ENCODE results near the gene MPZL1.

Gene MPZL1

GRCh38 chr1:167761400-167761799 is 39.6 kb downstream of the MPZL1 start:
- TF ChIP-seq TOX (CRISPR knock-in tag; IDR thresholded peaks at IDR 0.05; ENCODE audit: borderline replicate concordance) (no peak), TCF4 (CRISPR knock-in tag; IDR thresholded peaks at IDR 0.05; ENCODE audit: borderline replicate concordance) (no peak), BACH2 (CRISPR knock-in tag; IDR thresholded peaks at IDR 0.05; ENCODE audit: borderline replicate concordance) (no peak), ZC3H10 (CRISPR knock-in tag; IDR thresholded peaks at IDR 0.05) (no peak), ZNF70 (CRISPR knock-in tag; IDR thresholded peaks at IDR 0.05) (no peak), ZFP30 (CRISPR knock-in tag; IDR thresholded peaks at IDR 0.05) (no peak)
- TF ChIP-seq, protein P1, sequence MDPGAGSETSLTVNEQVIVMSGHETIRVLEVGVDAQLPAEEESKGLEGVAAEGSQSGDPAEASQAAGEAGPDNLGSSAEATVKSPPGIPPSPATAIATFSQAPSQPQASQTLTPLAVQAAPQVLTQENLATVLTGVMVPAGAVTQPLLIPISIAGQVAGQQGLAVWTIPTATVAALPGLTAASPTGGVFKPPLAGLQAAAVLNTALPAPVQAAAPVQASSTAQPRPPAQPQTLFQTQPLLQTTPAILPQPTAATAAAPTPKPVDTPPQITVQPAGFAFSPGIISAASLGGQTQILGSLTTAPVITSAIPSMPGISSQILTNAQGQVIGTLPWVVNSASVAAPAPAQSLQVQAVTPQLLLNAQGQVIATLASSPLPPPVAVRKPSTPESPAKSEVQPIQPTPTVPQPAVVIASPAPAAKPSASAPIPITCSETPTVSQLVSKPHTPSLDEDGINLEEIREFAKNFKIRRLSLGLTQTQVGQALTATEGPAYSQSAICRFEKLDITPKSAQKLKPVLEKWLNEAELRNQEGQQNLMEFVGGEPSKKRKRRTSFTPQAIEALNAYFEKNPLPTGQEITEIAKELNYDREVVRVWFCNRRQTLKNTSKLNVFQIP (CRISPR knock-in tag; IDR thresholded peaks at IDR 0.05; ENCODE audit: borderline replicate concordance, low read depth), result no peak
- TF ChIP-seq, protein P2, sequence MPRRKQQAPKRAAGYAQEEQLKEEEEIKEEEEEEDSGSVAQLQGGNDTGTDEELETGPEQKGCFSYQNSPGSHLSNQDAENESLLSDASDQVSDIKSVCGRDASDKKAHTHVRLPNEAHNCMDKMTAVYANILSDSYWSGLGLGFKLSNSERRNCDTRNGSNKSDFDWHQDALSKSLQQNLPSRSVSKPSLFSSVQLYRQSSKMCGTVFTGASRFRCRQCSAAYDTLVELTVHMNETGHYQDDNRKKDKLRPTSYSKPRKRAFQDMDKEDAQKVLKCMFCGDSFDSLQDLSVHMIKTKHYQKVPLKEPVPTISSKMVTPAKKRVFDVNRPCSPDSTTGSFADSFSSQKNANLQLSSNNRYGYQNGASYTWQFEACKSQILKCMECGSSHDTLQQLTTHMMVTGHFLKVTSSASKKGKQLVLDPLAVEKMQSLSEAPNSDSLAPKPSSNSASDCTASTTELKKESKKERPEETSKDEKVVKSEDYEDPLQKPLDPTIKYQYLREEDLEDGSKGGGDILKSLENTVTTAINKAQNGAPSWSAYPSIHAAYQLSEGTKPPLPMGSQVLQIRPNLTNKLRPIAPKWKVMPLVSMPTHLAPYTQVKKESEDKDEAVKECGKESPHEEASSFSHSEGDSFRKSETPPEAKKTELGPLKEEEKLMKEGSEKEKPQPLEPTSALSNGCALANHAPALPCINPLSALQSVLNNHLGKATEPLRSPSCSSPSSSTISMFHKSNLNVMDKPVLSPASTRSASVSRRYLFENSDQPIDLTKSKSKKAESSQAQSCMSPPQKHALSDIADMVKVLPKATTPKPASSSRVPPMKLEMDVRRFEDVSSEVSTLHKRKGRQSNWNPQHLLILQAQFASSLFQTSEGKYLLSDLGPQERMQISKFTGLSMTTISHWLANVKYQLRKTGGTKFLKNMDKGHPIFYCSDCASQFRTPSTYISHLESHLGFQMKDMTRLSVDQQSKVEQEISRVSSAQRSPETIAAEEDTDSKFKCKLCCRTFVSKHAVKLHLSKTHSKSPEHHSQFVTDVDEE (CRISPR knock-in tag; IDR thresholded peaks at IDR 0.05), result no peak

GRCh38 chr1:167762061-167762746 is 40.4 kb downstream of the MPZL1 start:
- ATAC-seq, result no peak
- TF ChIP-seq GLIS3 (CRISPR knock-in tag; IDR thresholded peaks at IDR 0.05), result no peak
- TF ChIP-seq ARNTL (CRISPR knock-in tag; IDR thresholded peaks at IDR 0.05; ENCODE audit: borderline replicate concordance, low read depth), result no peak
- no peak for TF ChIP-seq ZFP3 (CRISPR knock-in tag; IDR thresholded peaks at IDR 0.05)
- no peak for TF ChIP-seq SNAI2 (CRISPR knock-in tag; IDR thresholded peaks at IDR 0.05)
- no peak for TF ChIP-seq ESRRG (CRISPR knock-in tag; IDR thresholded peaks at IDR 0.05)
- TF ChIP-seq ISL1 (CRISPR knock-in tag; IDR thresholded peaks at IDR 0.05), result no peak
- TF ChIP-seq RARB (CRISPR knock-in tag; IDR thresholded peaks at IDR 0.05), result no peak
- no peak for TF ChIP-seq OSR1 (CRISPR knock-in tag; IDR thresholded peaks at IDR 0.05)
- TF ChIP-seq CREB5 (CRISPR knock-in tag; IDR thresholded peaks at IDR 0.05; ENCODE audit: low read depth), result no peak
- TF ChIP-seq ZNF8 (CRISPR knock-in tag; IDR thresholded peaks at IDR 0.05), result no peak
- no peak for TF ChIP-seq ZNF70 (CRISPR knock-in tag; IDR thresholded peaks at IDR 0.05)
- no peak for TF ChIP-seq ZC3H10 (CRISPR knock-in tag; IDR thresholded peaks at IDR 0.05)

More at GRCh38 chr1:167761400-167761799, 39.6 kb downstream of the MPZL1 start:
- ATAC-seq, result no peak; the same call in 2 of the 3 replicates

DNA sequence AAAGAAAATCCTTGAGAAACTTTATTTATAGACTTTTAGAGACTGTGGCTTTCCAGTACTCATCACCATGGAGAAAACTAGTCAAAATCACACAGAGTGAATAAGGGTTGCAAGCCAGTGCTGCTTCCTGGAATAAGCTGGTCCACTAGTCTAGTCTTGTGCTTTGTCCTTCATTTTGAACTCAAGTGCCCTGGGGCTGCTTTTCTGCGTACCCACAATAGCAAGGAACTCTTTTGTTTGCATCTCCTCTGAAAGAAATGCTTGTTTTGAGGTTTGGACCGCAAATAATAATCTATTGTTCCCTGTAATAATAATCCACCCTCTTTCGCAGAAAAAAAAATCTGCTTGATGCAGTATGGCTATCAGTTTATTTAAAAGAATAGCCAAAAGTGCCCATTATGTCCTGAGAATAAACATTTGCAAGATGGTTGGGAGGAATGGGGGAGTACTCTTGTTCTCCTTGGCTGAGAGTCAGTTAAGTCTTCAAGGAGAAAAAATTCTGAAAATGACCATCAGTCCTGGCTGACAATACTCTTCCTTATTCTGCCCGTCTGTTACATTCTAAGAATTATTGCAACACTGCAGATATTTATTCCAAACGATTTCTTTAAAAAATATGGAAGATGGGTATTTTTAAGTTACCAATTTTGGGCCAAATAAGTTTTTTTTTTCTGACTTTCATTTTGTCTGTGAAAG is 41.9 kb downstream of the MPZL1 start:
- no peak for ATAC-seq
- no peak for TF ChIP-seq ZNF565 (CRISPR knock-in tag; conservative IDR thresholded peaks at IDR 0.05; ENCODE audit: low read depth)
- no peak for TF ChIP-seq TCF4 (CRISPR knock-in tag; IDR thresholded peaks at IDR 0.05; ENCODE audit: borderline replicate concordance)
- TF ChIP-seq ZC3H10 (CRISPR knock-in tag; IDR thresholded peaks at IDR 0.05), result no peak
- no peak for TF ChIP-seq ARNTL (CRISPR knock-in tag; IDR thresholded peaks at IDR 0.05; ENCODE audit: borderline replicate concordance, low read depth)
- no peak for TF ChIP-seq OSR1 (CRISPR knock-in tag; IDR thresholded peaks at IDR 0.05)
- no peak for TF ChIP-seq BACH2 (CRISPR knock-in tag; IDR thresholded peaks at IDR 0.05; ENCODE audit: borderline replicate concordance)
- no peak for TF ChIP-seq TOX (CRISPR knock-in tag; IDR thresholded peaks at IDR 0.05; ENCODE audit: borderline replicate concordance)

DNA sequence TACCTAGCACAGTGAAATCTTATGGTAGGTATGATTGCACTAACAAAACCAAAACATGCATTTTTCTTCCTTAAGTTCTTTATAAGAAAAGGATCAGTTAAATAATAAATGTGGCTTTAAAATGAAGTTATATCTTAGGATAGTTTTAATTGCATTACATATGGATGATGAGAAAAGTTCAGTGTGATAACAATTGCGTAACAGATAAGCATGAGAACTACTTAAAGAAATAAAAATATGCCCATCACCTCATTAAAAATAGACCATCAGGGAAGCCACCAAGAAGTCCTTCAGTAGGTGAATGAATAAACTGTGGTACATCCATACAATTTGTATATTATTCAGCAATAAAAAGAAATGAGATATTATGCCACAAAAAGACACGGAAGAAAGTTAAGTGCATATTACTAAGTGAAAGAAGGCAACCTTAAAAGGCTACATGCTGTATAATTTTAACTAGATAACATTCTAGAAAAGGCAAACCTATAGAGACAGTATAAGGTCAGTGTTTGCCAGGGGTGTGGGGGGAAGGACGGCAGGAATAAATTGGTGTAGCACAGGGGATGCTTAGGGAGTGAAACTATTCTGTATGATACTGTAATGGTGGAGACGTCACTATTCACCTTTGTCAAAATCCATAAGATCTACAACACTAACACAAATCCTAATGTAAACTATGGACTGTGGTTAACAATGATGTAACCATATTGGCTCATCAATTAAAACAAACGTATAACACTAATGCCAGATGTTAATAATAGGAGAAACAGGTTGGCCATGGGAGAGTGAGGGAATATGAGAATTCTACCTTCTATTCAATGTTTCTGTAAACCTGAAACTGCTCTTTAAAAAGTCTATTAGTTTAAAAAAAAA is 42.9 kb downstream of the MPZL1 start:
- ATAC-seq, result no peak
- TF ChIP-seq ISL1 (CRISPR knock-in tag; IDR thresholded peaks at IDR 0.05), result no peak
- TF ChIP-seq ZNF8 (CRISPR knock-in tag; IDR thresholded peaks at IDR 0.05), result peak; percentile 86
